ENCODE measurements around the gene ACLY. TPM values are rescaled to one million over a fixed set of nuclear protein-coding genes. Genes with fewer than 3 reads are reported as not detected.

Gene ACLY
- total RNA-seq, 1 donor from 2014 or later, result 161 TPM

GRCh38 chr17:41873559-41874292 is 45.0 kb downstream of the ACLY start:
- no peak for DNase-seq (ENCODE audit: extremely low spot score, unreplicated experiment)
- H3K36me3 Mint-ChIP-seq, result peaks cover 24% of the 10 kb centered on the region
- H3K4me3 Mint-ChIP-seq, result no peak overlapping the region
- no peak overlapping the region for H3K27ac Mint-ChIP-seq
- no peaks in the 10 kb centered on the region for H3K9me3 Mint-ChIP-seq
- H3K4me1 Mint-ChIP-seq (ENCODE audit: unreplicated experiment), result no peaks in the 10 kb centered on the region
- no peak for TF ChIP-seq CTCF (conservative IDR thresholded peaks at IDR 0.05)
- H3K27me3 Mint-ChIP-seq, result no peaks in the 10 kb centered on the region

GRCh38 chr17:41871789-41872188 is 47.0 kb downstream of the ACLY start:
- Mint-ChIP-seq H3K36me3 (peaks cover 14% of the 10 kb centered on the region), H3K27ac (no peak overlapping the region)

DNA sequence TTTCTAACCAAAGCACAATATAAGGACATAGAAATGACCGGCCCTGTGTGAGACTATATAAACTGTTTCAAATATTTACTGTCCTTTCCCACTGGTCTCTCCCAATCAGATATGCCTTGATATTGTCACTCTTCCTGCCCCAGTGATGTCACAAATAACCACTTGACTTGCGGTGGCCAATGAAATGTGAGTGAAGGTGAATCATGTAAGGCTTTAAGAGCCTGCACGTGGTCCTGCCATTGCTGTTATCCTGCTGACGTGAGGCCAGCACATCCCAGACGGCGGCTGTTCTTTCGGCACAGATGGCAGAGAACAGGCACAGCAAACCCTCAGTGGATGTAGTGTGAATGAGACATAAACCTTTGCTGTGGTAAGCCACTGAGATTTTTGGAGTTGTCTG is 48.1 kb downstream of the ACLY start:
- H3K27me3 Mint-ChIP-seq, result no peaks in the 10 kb centered on the region
- H3K27ac Mint-ChIP-seq, result no peak overlapping the region
- peaks cover 14% of the 10 kb centered on the region for H3K36me3 Mint-ChIP-seq
- no peaks in the 10 kb centered on the region for H3K9me3 Mint-ChIP-seq
- H3K4me3 Mint-ChIP-seq, result no peak overlapping the region
- DNase-seq (ENCODE audit: extremely low spot score, unreplicated experiment), result no peak
- no peak for TF ChIP-seq CTCF (conservative IDR thresholded peaks at IDR 0.05)
- no peaks in the 10 kb centered on the region for H3K4me1 Mint-ChIP-seq (ENCODE audit: unreplicated experiment)

More at GRCh38 chr17:41871789-41872188, 47.0 kb downstream of the ACLY start:
- DNase-seq (ENCODE audit: extremely low spot score, unreplicated experiment), result no peak
- Mint-ChIP-seq H3K27me3 (no peaks in the 10 kb centered on the region), H3K4me1 (ENCODE audit: unreplicated experiment) (no peaks in the 10 kb centered on the region), H3K9me3 (no peaks in the 10 kb centered on the region), H3K4me3 (no peak overlapping the region)
- no peak for TF ChIP-seq CTCF (conservative IDR thresholded peaks at IDR 0.05)

DNA sequence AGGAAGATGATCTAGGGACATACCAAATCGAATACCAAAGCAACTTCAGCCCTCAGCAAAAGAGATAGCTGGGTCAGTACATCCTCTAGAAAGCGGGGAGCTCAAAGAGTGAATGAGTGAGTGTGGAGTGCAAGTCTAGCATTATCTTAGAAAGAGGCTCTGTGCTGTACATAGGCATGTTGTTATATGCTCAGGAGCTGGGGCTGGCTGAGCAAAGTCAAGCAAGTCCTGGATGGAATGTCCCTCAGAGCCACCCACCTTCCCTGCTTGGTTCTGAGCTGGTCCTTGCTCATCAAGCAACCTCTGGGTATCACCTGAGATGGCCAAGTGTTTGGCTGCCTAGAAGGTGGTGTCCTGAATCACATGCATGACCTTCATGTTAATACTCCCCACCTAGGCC is 48.7 kb downstream of the ACLY start:
- TF ChIP-seq CTCF (conservative IDR thresholded peaks at IDR 0.05), result no peak
- H3K4me1 Mint-ChIP-seq (ENCODE audit: unreplicated experiment), result no peaks in the 10 kb centered on the region
- no peak overlapping the region for H3K4me3 Mint-ChIP-seq
- H3K27ac Mint-ChIP-seq, result no peak overlapping the region
- H3K9me3 Mint-ChIP-seq, result no peaks in the 10 kb centered on the region
- peaks cover 14% of the 10 kb centered on the region for H3K36me3 Mint-ChIP-seq
- no peaks in the 10 kb centered on the region for H3K27me3 Mint-ChIP-seq
- DNase-seq (ENCODE audit: extremely low spot score, unreplicated experiment), result no peak

GRCh38 chr17:41869426-41869825 is 49.3 kb downstream of the ACLY start:
- H3K4me3 Mint-ChIP-seq, result no peak overlapping the region
- no peaks in the 10 kb centered on the region for H3K27me3 Mint-ChIP-seq
- peaks cover 14% of the 10 kb centered on the region for H3K36me3 Mint-ChIP-seq
- no peaks in the 10 kb centered on the region for H3K4me1 Mint-ChIP-seq (ENCODE audit: unreplicated experiment)
- no peak overlapping the region for H3K27ac Mint-ChIP-seq
- DNase-seq (ENCODE audit: extremely low spot score, unreplicated experiment), result no peak
- no peaks in the 10 kb centered on the region for H3K9me3 Mint-ChIP-seq
- TF ChIP-seq CTCF (conservative IDR thresholded peaks at IDR 0.05), result no peak
